Measurements from ENCODE around the gene PTPRN2.
A peak's percentile ranks its signal among the peaks of the same experiment; 100 is the strongest.

Gene PTPRN2

DNA sequence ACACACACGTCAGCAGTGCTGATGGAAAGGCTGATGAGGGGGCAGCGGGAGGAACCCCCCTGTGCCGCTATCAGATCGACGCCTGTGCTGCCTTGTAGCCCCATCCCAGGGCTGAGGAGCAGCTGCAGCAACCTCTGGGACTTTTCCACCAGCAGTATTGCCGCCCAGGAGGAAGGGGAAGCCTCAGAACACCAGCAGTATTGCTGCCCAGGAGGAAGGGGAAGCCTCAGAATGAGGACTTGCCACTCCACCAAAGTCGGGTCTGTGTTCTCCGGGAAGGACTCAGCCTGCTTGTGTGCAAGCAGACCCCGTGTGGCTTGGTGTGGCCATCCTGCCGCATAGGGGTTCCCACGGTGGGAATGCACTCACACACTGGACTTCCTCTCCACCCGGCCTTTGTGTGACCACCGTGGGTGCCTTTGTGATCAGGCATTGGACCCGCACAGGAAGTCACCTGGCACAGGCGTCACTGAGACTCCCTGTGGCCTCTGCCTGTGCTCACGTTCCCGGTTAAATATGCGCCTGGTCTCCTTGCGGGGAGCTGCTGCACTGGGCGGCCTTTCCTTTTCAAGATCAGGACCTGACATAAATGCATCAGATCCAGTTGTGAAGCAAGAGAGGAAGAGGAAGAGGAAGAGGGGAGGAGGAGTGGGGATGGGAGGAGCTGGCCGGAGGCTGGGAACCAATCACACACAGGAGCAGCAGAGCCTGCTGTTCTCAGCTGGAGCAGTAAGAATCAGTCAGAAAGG lies 1002.3 kb downstream of the PTPRN2 start:
- DNase-seq (ENCODE audit: low spot score) = no peak

DNA sequence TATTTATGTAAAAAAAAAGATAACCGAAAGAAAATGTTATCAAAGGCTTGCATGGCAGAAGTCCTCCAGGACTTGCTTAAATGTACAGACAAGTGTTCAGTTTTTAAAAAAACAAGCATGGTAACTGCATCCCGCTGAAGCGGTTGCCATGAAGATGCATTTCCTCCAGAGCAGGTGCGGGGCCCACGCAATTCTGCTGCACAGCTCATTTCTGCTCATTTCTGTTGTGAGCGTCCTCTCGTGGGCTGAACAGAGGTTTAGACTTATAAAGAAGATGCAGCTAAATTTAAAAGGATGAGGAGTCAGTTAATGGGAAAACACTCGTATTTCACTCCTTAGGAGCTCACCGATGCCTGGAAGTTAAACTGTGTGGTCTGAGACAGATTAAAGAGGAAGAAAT lies 1003.2 kb downstream of the PTPRN2 start:
- DNase-seq (ENCODE audit: low spot score) = peak; percentile 73

DNA sequence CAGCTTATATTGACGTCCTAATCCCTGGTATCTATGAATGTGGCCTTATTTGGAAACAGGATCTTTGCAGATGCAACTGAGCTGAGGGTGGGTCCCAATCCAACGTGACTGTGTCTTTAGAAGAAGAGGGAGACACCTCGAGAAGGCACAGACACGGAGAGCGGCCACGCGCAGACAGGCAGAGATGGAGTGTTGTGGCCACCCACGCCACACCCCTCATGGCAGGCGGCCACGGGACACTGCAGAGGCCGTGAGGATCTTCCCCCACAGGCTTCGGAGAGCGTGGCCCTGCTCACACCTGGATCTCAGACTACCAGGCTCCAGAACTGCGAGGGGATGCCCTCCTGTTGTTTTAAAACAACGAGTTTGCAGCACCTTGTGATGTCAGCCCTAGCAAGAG lies 1005.9 kb downstream of the PTPRN2 start:
- no peak for DNase-seq (ENCODE audit: low spot score)

DNA sequence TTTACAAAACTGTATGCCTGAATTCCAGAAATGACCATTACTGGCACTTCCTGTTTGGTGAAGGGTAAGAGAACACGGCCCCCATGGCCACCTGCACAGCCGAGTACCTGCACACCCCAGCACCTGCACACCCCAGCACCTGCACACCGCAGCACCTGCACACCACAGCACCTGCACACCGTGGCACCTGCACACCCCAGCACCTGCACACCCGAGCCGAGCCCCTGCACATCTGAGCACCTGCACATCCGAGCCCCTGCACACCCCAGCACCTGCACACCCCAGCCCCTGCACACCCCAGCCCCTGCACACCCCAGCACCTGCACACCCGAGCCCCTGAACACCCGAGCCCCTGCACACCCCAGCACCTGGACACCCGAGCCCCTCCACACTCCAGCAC lies 1007.3 kb downstream of the PTPRN2 start:
- DNase-seq (ENCODE audit: low spot score) = no peak

DNA sequence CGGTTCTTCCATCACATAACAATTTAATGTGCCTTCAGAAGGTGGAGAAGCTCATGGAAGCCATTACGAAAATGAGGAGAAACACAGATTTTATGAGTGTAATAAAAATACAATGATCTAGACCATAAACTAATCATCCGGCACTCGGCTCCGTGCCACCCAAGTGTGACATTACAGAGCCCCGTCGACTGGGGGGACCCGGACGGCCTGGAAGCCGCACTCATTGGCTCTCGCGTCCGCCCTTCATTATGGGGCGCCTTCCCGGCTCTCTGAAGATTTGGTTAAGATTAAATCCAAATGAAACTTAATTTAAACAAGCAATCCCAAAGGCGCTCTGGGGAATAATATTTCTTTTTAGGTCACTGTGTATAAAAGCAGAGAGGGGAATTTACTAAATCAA lies 1008.2 kb downstream of the PTPRN2 start:
- no peak for DNase-seq (ENCODE audit: low spot score)

DNA sequence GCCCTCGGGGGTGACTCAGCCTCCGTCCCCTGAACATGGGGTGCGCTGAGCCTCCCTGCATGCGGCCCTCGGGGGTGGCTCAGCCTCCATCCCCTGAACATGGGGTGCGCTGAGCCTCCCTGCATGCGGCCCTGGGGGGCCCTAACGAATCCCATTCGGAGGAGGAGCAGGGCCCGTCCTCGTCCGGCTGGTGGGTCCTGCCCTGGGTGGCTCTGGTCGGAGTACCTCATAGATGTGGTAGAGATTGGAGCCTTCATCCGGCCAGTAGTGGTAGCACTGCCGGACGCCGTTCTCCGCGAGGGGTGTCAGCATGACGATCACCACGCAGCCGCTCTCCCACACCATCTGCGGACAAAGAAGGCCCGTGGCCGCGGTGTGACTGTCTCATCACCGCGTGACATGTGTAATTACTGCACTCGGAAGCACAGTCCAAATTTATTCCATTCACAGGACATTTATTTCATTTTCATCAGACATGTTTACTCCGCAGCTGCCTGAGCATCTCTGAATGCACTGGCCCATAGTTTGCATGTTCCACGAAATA lies 1009.8 kb downstream of the PTPRN2 start:
- no peak for DNase-seq (ENCODE audit: low spot score)

DNA sequence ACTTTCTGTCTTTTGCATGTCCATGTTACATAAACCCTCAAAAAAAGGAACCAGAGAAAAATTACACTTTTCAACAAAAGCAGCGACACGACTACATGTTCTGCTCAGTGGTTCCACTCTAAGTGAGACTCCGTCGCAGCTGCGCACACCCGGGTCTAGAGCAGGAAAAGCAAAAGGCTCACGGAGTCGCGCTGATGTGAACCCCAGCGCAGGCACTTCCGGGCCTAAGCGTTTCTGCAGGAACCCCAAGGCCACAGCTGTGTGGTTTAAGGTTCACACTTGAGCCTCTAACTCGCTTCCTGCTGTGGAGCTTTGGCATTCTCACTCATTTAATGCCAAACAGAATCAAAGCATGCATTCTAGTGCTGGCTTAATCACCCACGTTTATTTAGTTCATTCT lies 1010.6 kb downstream of the PTPRN2 start:
- no peak for DNase-seq (ENCODE audit: low spot score)

DNA sequence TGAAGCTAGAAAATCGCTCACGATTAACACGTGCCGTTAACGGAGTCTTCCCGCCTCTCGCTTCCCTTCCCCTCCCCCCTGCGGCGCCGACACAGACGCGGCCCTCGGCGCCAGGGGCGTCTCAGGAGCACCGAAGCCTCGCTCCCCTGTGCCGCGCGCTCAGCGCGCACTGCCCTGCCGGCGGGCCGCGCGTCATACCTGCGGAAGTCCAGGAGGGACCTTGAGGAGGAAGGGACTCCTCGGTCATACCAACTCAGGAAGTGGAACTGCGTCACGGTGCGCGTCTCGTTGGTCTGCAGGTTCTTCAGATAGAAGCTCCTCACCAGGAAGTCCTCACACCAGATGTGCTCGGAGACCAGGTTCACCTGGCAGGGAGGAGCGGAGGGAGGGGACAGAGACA lies 1011.2 kb downstream of the PTPRN2 start:
- no peak for DNase-seq (ENCODE audit: low spot score)

DNA sequence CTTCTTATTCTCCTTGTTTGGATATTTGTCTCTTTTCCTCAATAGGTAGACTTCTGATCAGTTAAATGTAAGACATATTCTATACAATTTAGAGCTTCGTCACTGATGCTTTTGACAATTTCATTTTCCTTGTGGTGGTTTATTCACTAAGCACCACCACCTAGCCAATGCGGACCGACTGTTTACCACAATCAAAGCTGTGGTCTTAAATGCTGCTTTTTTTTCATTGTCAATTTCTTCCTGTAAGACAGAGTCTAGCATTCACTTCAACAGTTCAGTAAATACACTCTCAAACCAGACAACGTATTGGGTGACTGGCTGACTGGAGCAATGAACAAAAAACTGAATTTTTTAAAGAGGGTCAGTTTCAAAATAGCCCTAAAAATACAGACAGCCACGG lies 1011.8 kb downstream of the PTPRN2 start:
- no peak for DNase-seq (ENCODE audit: low spot score)

DNA sequence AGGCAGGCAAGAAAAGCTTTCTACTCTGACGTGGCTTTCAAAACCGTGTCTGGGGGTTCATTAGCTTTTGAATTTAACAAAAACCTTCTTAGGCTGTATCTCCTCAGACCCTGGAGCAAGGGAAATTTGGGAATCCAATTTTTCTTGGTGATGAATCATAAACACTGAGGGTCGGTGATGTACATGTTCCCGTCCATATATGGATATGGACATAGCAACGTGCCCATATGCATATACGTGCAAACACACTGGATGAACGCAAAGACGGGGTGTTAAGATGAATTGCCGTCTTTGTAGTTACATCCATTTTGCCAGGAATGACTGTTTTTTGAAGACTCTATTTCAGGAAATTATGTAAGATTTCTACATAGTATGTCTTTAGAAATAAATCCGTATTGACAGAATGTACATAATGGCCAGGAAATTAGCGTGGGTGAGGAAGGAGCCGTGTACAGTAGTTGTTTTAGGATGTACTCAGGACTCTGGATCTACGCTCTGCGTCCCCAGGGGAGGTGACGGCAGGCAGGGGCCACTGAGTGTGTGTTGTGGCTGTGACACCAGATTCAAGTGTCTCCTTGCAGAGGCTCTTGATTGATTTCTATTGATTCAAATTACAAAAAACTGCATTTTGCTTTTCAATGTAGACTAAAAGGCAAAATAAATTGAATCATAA lies 1012.6 kb downstream of the PTPRN2 start:
- no peak for DNase-seq (ENCODE audit: low spot score)

DNA sequence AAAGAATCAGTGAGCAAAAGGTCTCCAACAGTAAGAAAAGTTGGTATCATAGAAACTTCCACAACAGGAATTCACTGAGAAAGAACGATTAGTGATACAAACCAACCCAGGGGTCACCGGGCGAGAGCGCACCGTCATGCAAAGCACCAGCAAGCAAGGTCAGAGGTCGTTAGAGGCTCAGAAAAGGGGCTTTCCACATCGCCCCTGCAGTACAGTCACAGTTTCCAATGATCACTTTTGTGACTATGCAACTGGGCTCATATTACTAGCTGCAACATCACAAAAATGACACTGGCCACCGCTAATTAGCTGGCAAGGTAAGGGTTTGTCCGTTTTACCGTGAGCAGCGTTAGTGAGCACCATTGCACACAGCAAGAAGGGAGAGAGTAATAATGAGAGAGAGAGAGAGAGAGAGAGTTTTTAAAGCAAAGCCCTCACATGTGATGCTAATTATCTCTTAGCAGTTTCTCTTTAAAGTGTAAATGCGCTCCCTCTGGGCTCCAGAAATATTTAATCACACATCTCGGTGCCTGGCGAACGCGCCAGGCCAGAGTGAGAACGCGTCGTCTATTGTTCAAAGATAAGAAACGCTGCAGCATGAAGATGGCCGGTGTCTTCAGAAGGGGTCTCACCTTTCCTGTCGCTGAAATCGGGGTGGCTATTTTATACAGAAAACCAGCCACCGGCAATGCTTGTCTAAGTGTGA lies 1013.4 kb downstream of the PTPRN2 start:
- no peak for DNase-seq (ENCODE audit: low spot score)

DNA sequence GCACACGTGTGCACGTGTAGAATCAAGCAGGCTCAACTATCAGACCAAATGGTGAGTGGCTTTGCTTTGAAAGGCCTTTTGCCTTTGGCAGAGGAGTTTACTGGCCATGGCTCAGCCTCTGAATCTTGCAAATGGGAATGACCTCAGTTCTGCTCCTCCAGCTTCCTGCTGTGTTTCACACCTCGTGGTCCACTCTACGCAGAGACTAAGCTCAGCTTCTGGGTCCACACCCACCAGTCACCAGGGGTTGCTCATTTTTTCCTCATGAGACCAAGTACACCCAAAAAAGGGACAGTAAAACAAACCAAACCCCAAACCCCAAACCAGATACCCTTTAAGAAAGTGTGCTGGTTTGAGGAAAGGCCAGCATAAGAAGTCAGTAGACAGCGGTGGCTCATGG lies 1014.4 kb downstream of the PTPRN2 start:
- no peak for DNase-seq (ENCODE audit: low spot score)

DNA sequence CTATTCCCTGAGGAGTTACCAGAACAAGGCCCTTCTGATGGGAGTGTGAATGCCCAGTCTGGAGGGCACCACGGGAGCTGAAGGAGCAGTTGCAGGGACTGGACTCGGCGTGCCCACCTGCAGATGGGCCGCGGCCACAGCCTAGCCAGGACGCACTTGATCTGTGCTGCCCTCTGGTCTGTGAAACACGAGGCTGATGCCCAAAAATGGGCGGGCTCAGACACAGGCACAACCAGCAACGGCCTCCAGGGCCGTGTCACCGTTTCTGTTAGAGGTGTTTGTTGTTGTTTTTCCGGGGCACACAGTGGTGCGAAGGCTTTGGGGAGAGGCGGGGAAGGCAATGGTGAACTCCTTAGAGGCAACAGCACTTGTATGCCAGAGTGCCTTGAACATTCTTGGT lies 1015.0 kb downstream of the PTPRN2 start:
- no peak for DNase-seq (ENCODE audit: low spot score)

DNA sequence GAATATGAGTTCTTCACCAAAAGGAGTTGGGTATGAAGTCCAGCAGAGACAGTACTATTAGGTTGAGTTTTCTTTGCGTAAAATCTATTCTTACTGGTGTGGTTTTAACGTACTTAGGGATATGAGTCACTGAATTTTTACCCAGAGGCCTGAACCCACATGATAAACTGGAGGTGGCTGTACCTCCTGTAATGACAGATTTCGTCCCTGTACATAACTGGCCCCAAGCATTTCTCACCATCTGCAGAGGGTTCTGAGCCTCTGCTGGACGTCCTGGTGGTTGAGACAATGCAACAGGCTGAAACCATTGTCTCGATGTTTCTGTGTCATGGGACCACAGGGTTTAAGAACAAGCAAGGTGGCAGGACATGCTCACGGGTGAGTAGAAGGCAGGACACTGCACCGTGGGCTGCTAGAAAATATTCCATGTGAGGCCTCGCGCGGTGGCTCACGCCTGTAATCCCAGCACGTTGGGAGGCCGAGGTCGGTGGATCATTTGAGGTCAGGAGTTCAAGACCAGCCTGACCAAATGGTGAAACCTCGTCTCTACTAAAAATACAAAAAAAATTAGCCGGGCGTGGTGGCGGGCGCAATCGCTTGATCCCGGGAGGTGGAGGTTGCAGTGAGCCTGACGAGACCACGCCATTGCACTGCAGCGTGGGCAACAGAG lies 1017.0 kb downstream of the PTPRN2 start:
- no peak for DNase-seq (ENCODE audit: low spot score)

DNA sequence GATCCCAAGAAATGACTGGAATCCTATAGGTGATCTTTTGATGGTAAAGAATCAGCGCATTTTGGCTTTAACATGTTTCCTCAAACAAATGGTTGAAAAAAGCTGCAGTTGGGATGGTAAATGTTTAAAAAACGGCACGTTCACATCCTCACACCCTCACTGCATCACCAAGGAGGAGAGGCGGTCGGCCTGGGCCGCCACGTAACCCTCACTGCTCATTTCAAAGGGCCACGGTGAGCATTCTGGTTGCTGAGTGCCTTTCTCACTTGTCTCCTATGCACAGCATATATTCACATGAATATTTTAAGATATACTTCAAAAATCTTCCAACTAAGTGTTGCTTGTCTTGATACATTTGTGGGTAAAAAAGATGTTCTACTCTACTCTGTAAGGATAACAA lies 1017.7 kb downstream of the PTPRN2 start:
- no peak for DNase-seq (ENCODE audit: low spot score)

DNA sequence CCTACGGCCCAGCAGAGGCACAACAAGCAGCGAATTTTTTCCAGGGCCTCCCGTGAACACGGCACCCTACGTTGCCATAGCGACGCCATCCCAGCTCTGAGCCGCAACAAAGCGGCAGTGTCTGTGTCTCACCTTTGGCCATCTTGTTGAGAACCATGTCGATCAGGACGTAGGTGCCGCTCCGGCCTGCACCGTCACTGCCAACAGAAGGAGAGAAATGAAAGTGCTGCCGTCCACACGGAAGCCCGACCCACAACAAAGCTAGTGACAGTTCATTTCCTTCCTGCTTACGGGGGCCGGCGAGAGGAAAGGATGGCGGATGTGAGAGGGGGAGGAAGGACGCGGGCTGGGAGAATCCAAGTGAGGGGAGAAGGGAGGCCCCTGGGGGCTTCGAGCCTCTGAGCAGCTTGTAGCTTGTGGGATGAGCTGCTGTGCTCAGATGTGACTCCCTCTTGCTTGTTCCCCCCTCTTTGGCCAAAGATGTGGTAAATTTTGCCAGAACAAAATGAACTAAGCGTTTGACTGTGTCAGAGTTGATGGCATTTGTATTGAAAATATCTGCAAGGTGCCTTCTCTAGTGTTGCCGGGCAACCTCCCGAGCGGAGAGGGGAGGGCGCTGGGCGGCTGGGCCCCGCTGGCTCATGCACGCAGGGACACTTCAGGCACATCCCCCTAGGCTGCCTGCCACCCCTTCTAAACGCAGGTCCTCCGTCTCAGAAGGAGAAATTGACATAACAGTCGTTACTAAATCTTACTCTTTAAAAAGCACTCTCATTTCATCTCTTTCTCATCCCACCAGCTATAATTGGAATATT lies 1018.6 kb downstream of the PTPRN2 start:
- peak; percentile 34 for DNase-seq (ENCODE audit: low spot score)

DNA sequence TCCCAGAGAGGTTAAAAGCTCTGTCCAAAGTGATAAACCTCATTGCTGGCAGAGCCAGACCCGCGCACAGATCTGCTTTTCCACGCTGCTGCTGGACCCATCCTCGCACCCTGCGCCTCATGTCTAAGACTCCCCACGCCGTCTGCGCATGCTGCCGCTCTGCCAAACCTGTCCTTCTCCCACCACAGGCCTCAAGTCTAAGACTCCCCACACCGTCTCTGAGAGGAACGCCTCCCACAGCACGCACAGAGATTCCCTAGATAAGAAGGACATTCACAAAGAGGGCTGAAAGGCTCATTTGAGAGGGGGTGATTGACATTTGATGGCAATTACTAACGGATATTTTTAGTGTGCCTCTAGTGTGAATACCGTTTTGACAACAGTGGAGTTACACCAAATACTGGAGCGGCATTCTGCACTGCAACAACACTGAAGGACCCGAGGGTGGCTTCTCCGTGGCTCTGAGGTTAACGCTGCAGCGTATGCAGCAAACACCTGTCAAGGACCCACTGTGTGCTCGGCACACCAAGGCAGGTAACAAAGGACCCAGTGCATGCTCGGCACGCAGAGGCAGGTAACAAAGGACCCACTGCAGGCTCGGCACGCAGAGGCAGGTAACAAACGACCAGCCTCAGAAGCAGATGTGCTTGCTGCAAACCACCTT lies 1019.4 kb downstream of the PTPRN2 start:
- no peak for DNase-seq (ENCODE audit: low spot score)

DNA sequence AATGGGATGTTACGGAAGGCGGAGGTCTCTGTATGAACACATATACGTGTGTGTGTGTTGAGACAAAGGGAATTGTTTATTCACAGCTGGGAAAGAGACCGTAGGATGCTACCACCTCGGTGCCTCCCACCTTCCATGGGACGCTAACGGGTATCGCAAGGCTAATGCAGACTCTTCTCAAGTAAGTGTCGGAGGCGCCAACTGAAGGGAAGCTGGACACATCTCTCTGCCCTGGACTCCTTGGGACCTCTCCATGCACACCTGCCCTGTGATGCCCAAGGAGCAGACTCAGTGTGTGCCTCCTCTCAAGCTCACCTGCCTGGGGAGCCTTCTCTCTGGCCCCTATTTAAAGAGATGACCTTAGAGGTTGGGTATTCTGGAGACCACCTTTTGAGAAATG lies 1020.0 kb downstream of the PTPRN2 start:
- no peak for DNase-seq (ENCODE audit: low spot score)

DNA sequence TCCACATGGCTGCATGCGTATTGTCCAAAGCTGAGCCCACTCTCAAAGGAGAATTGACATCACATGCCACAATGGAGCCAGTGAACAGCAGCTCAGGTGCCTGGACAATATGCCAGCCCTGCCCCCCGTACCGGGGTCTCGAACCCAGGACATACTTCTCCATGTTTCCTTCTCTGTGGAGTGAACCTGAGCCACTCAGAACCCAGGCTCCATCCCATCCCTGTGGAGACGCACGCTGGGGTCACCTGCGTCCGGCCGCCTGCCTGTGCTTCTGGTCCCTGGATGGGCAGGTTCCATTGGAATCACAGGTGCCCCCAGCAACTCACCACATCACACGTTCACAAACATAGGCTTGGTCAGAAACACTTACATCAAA lies 1021.0 kb downstream of the PTPRN2 start:
- no peak for DNase-seq (ENCODE audit: low spot score)

DNA sequence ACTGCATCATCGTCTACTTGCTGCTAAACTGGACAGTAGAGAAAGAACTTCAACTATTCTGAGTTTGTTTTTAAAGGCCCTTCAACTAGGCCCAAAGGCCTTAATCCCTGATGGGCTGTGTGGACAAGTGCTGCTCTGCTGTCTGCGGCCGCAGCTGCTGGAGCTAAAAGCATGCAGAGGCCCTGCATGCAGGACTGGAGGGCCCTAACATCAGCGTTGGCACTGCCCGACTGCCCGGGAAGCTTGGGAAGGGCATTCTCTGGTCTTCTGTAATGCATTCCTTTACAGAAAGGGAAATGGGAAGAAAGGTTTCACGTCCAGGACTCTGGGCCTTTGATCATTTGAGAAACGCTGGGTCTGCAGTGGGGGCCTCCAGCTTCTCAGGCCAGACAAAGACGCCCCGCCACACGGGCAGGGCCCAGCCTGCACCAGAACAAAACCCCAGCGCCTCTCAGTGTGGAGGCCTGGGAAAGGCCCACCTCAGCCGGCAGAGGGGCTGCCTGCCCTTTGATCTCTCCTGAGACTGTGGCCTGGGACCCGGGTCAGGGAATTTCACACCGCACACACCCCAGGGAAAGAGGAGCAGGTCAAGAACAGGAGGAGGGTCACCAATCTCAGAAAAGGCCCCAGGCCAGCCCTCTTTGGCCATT lies 1021.5 kb downstream of the PTPRN2 start:
- no peak for DNase-seq (ENCODE audit: low spot score)

Measured in putamen (tissue), 1 donor.